ENCODE results near the gene ACAD8.

- TF ChIP-seq CTCF (IDR thresholded peaks at IDR 0.05; ENCODE audit: insufficient read depth, low read length, poor library complexity, severe bottlenecking) (no peak), EZH2phosphoT487 (conservative IDR thresholded peaks at IDR 0.05; ENCODE audit: low read length) (no peak)
These were observed 7.1 kb downstream of the ACAD8 start for GRCh38 chr11:134260503-134260902.
